Kidney (tissue), 14 donors: ENCODE measurements around the gene SPHK1. TPM values are rescaled to one million over a fixed set of nuclear protein-coding genes. Genes with fewer than 3 reads are reported as not detected.

ENCODE experiments used
- DNase-seq, 5 donors: peaks; one replicate each; pipeline ENCODE4 v3.0.0-alpha.2; 2013 to 2020
- FAIRE-seq: peaks from 2 replicates; lab custom pipeline; 2012; peaks lifted over from hg19 to GRCh38; lab: Jason Lieb, UNC
- H3K27ac ChIP-seq, 2 donors: one replicate each; pipeline ENCODE4 v1.7.0; 2013; ENCODE audit warnings: low read depth in 2 of 2, low read length in 2 of 2, inconsistent platforms in 1 of 2
- H3K27me3 ChIP-seq: one replicate; pipeline ENCODE4 v1.7.1; 2013; ENCODE audit warnings: low read length, inconsistent platforms; ENCODE audit not compliant: control insufficient read depth, insufficient read depth
- H3K36me3 ChIP-seq, 3 donors: one replicate each; pipeline versions ENCODE4 v1.7.0 to v1.7.1; 2013; ENCODE audit warnings: low read length in 3 of 3, control low read depth in 1 of 3, inconsistent platforms in 1 of 3; ENCODE audit not compliant: insufficient read depth in 3 of 3, control insufficient read depth in 2 of 3
- H3K4me1 ChIP-seq, 3 donors: one replicate each; pipeline versions ENCODE4 v1.7.0 to v1.7.1; 2013; ENCODE audit warnings: low read length in 3 of 3, inconsistent platforms in 1 of 3, low read depth in 1 of 3; ENCODE audit not compliant: control insufficient read depth in 2 of 3, insufficient read depth in 2 of 3
- H3K4me3 ChIP-seq, 3 donors: one replicate each; pipeline versions ENCODE4 v1.7.0 to v1.8.1; 2013; ENCODE audit warnings: low read length in 3 of 3, control low read depth in 1 of 3, inconsistent platforms in 1 of 3
- H3K9ac ChIP-seq, 3 donors: one replicate each; pipeline versions ENCODE4 v1.7.0 to v1.7.1; 2013; ENCODE audit warnings: low read length in 3 of 3, control low read depth in 1 of 3, inconsistent platforms in 1 of 3
- H3K9me3 ChIP-seq, 3 donors: one replicate each; pipeline versions ENCODE4 v1.7.0 to v1.7.1; 2013; ENCODE audit warnings: low read length in 3 of 3, control low read depth in 1 of 3, inconsistent platforms in 1 of 3; ENCODE audit not compliant: control insufficient read depth in 2 of 3, insufficient read depth in 1 of 3
- CTCF ChIP-seq: IDR thresholded peaks from 3 replicates; pipeline ENCODE4 v1.5.1; 2012; ENCODE audit warnings: mild to moderate bottlenecking, moderate library complexity, borderline replicate concordance; ENCODE audit not compliant: insufficient read depth; ENCODE audit errors: extremely low read depth
- intact Hi-C: fragments of 100-400 bp; cut with DNase I; formaldehyde crosslinking; loops from one replicate; pipeline ENCODE4 v1.11.1; 2022
- polyA plus RNA-seq: library from polyadenylated mRNA; stranded (reverse); fragments of 350-450 nt; fragmentation: Illumina TruSeq; extraction: RNeasy Lipid Tissue Mini Kit (QIAGEN cat#74804); gene quantifications from one replicate; pipeline ENCODE4 v1.2.3, GENCODE V29; 2014; ENCODE audit warnings: low read depth, low replicate concordance; ENCODE audit not compliant: insufficient read depth
- total RNA-seq: library from RNA; stranded (reverse); fragmentation: NEBNext Ultra II Directional; extraction: Animal tissue kit (Norgen Biotek cat#: 25700); gene quantifications from one replicate; pipeline ENCODE4 v1.2.1, GENCODE V29; 2021
- donor health status: control.
- donor health status: control.
- donor health status: control.
- donor health status: control.
- donor health status: control.
- donor health status: DM: yes; HTN: yes; CAD: no.
- donor health status: Normal renal cell carcinoma (clear cell type).

The SPHK1 gene
- total and polyA plus RNA-seq, 2 donors from 2014 or later, result 1.5 to 10.4 TPM

- Histone ChIP-seq H3K9ac (no peak overlapping the region), H3K4me3 (no peak overlapping the region), H3K36me3 (no peaks in the 10 kb centered on the region), H3K9me3 (no peaks in the 10 kb centered on the region), H3K4me1 (peaks cover 0 to 14% (median 4%) of the 10 kb centered on the region in 3 donors), H3K27me3 (no peaks in the 10 kb centered on the region), H3K27ac (no peak overlapping the region)
- FAIRE-seq (no peak), DNase-seq (peak in 3 of 5 donors; percentile 33 to 69 (median 66))
- intact Hi-C loops, result no loop called here
- no peak for TF ChIP-seq CTCF
Measured at GRCh38 chr17:76419576-76420260, 35.3 kb downstream of the SPHK1 start.

GRCh38 chr17:76420356-76421043 is 36.1 kb downstream of the SPHK1 start:
- DNase-seq, result no peak
- TF ChIP-seq CTCF, result no peak
- Histone ChIP-seq H3K36me3 (no peaks in the 10 kb centered on the region), H3K27me3 (no peaks in the 10 kb centered on the region), H3K9ac (no peak overlapping the region), H3K27ac (no peak overlapping the region), H3K9me3 (no peaks in the 10 kb centered on the region), H3K4me3 (no peak overlapping the region), H3K4me1 (peaks cover 0 to 14% (median 4%) of the 10 kb centered on the region in 3 donors)
- intact Hi-C loops, result no loop called here
- no peak for FAIRE-seq

GRCh38 chr17:76421044-76421407 is 36.6 kb downstream of the SPHK1 start:
- Histone ChIP-seq H3K9ac (no peak overlapping the region), H3K27ac (no peak overlapping the region), H3K36me3 (no peaks in the 10 kb centered on the region), H3K9me3 (no peaks in the 10 kb centered on the region), H3K27me3 (no peaks in the 10 kb centered on the region), H3K4me3 (no peak overlapping the region), H3K4me1 (peaks cover 0 to 14% (median 4%) of the 10 kb centered on the region in 3 donors)
- no peak for FAIRE-seq
- no peak for TF ChIP-seq CTCF
- DNase-seq, result peak in 2 of 5 donors; percentile 53 to 74
- intact Hi-C loops, result no loop called here
